T-cell (primary cell): ENCODE measurements around the gene LRRIQ4. TPM values are rescaled to one million over a fixed set of nuclear protein-coding genes. Genes with fewer than 3 reads are reported as not detected.
A peak's percentile ranks its signal among the peaks of the same experiment; 100 is the strongest.

Experiments used
- ATAC-seq, 4 experiments: fragments of 200-7000 bp in 3 of 4; fragments of 150-1000 bp in 1 of 4; cut with Tn5 transposase; replicated peaks in 1 of 4; 1 replicate in 3 of 4; 2 replicates in 1 of 4; pipeline ENCODE4 v1.10.0; 2021; ENCODE audit warnings: moderate library complexity in 3 of 4, mild to moderate bottlenecking in 2 of 4, moderate number of reproducible peaks in 1 of 4
- CTCF ChIA-PET, 2 donors: fragments of 300-600 bp; sonication (Branson Sonifier 250); formaldehyde crosslinking; loops; one replicate each; lab custom pipeline; 2022; ENCODE audit warnings: antibody characterized with exemption in 2 of 2; lab: Charles Lee
- POLR2A ChIA-PET, 2 donors: fragments of 300-600 bp; sonication (Branson Sonifier 250); formaldehyde crosslinking; loops; one replicate each; lab custom pipeline; 2022; ENCODE audit warnings: antibody characterized with exemption in 2 of 2; lab: Charles Lee
- DNase-seq, 35 experiments: peaks; one replicate each; pipeline versions ENCODE4 v3.0.0 to v3.0.0-alpha.2; 2013 to 2023
- H3K27ac ChIP-seq: one replicate; pipeline ENCODE4 v1.5.1; 2013; ENCODE audit warnings: low read length
- H3K27me3 ChIP-seq, 2 experiments: replicated peaks in 1 of 2; 1 replicate in 1 of 2; 2 replicates in 1 of 2; pipeline versions ENCODE4 v1.6.1 to v1.7.0; 2013; ENCODE audit warnings: low read length in 1 of 2, mixed read lengths in 1 of 2; ENCODE audit not compliant: control insufficient read depth in 2 of 2, insufficient read depth in 2 of 2; ENCODE audit errors: extremely low read depth in 1 of 2
- H3K36me3 ChIP-seq, 2 donors: 1 replicate in 1 of 2; 2 replicates in 1 of 2; pipeline versions ENCODE4 v1.6.1 to v1.7.0; 2013; ENCODE audit warnings: low read length in 1 of 2; ENCODE audit not compliant: control insufficient read depth in 2 of 2, insufficient read depth in 1 of 2; ENCODE audit errors: extremely low read depth in 1 of 2
- H3K4me1 ChIP-seq, 2 experiments: 1 replicate in 1 of 2; 2 replicates in 1 of 2; pipeline versions ENCODE4 v1.6.1 to v1.7.0; 2013; ENCODE audit warnings: low read length in 2 of 2, mixed read lengths in 1 of 2; ENCODE audit not compliant: insufficient read depth in 2 of 2, control insufficient read depth in 1 of 2; ENCODE audit errors: extremely low read depth in 1 of 2
- H3K4me3 ChIP-seq, 2 donors: 1 replicate in 1 of 2; 2 replicates in 1 of 2; pipeline versions ENCODE4 v1.5.1 to v1.7.0; 2013; ENCODE audit warnings: mild to moderate bottlenecking in 2 of 2, low read length in 1 of 2, moderate library complexity in 1 of 2; ENCODE audit not compliant: control insufficient read depth in 1 of 2; ENCODE audit errors: extremely low read depth in 1 of 2
- H3K9me3 ChIP-seq: 2 replicates; pipeline ENCODE4 v1.7.0; 2013
- H3K27ac Mint-ChIP-seq, 2 donors: one replicate each; pipeline ENCODE4 v1.8.0; 2020 to 2021; ENCODE audit warnings: mild to moderate bottlenecking in 2 of 2, mixed read lengths in 2 of 2
- H3K27me3 Mint-ChIP-seq, 2 donors: one replicate each; pipeline ENCODE4 v1.8.0; 2021 to 2022; ENCODE audit warnings: mixed read lengths in 2 of 2
- H3K36me3 Mint-ChIP-seq: one replicate; pipeline ENCODE4 v1.8.0; 2021; ENCODE audit warnings: mixed read lengths
- H3K4me1 Mint-ChIP-seq, 3 donors: one replicate each; pipeline ENCODE4 v1.8.0; 2020 to 2022; ENCODE audit warnings: mixed read lengths in 3 of 3, mild to moderate bottlenecking in 1 of 3
- H3K4me3 Mint-ChIP-seq, 3 donors: one replicate each; pipeline ENCODE4 v1.8.0; 2020 to 2022; ENCODE audit warnings: mild to moderate bottlenecking in 3 of 3, mixed read lengths in 3 of 3, moderate library complexity in 3 of 3
- H3K9me3 Mint-ChIP-seq, 3 donors: one replicate each; pipeline ENCODE4 v1.8.0; 2020 to 2022; ENCODE audit warnings: mixed read lengths in 3 of 3
- WGBS: methylation state at CpG from one replicate; pipeline ENCODE4 v1.1.5; 2013; ENCODE audit warnings: missing lambda C conversion rate; ENCODE audit not compliant: insufficient coverage; 5-methylcytosine and 5-hydroxymethylcytosine counted together
- total RNA-seq, 35 experiments: library from RNA in 6 of 35; stranded (reverse) in 6 of 35; fragments of 120-200 nt in 1 of 35; gene quantifications; one replicate each; pipeline versions ENCODE4 v1.2.1 to v1.2.4 and lab custom pipeline; 2013 to 2026

Gene LRRIQ4
- total RNA-seq, 5 donors from 2014 or later (not counting 1 experiment from before 2014, with no cell fraction given), result not detected

DNA sequence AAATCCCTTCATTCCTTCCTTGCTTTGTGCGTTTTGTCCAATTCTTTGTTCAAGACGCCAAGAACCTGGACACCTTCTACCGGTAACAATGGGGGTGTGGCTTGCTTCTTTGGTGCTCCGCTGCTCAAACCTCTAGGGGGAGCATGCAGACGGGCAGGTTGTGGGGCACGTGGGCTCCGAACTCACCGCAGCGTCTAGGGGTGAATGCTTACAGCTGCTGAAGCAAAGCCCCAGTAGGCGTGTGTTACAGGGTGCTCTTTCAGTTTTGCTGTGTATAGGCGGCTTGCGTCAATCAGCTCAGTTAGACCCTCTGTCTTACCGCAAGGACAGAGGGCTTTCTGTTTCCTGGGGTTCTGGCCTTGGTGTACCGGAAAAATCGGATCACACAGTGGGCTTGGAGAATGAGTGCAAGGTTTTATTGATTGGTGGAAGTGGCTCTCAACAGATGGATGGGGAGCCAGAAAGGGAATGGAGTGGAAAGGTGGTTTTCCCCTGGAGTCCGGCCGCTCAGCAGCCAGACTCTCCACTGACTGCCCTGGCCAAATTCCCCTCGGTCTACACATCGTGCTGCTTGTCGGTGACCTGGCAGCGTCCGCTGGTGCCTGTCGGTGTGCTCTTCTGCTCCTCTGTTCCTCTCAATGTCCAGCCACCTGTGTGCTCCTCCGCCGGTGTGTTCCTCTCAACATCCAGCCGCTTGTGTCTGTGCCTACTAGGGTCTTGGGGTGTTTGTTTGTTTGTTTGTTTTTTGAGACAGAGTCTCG lies 1.3 kb downstream of the LRRIQ4 start:
- H3K9me3 ChIP-seq, result peaks cover 4% of the 10 kb centered on the region
- H3K36me3 Mint-ChIP-seq, result peaks cover 7% of the 10 kb centered on the region
- POLR2A ChIA-PET, result interaction anchor here (0.6 to 0.8 kb wide), 2 partner anchors 56 to 150 kb away, joined by 3 to 4 read pairs; no protein-coding TSS in a partner anchor
- CTCF ChIA-PET, result interaction anchor here in 1 of 2 donors (0.6 to 0.7 kb wide), 4 partner anchors 45 to 367 kb away, joined by 3 to 7 read pairs (median 3); partner anchors contain the start of gene ACTRT3
- peaks cover 4 to 11% (median 10%) of the 10 kb centered on the region in 3 donors for H3K9me3 Mint-ChIP-seq
- DNase-seq (peak; percentile 41 to 86 (median 73)), ATAC-seq (peak; percentile 75 to 89 (median 80))
- H3K4me1 ChIP-seq, result peaks cover 3 to 26% of the 10 kb centered on the region in 2 experiments
- no peaks in the 10 kb centered on the region for H3K36me3 ChIP-seq
- H3K4me1 Mint-ChIP-seq, result peaks cover 27 to 29% (median 29%) of the 10 kb centered on the region in 3 donors
- no peak overlapping the region for H3K27ac ChIP-seq
- WGBS, result 39% methylated on average over 20 of the region's 27 CpGs
- peak overlapping the region; percentile 1 to 57 for H3K27ac Mint-ChIP-seq
- H3K27me3 ChIP-seq, result peaks cover 0 to 14% of the 10 kb centered on the region in 2 experiments
- peaks cover 3 to 10% of the 10 kb centered on the region in 2 donors for H3K27me3 Mint-ChIP-seq
- peak overlapping the region; percentile 74 to 94 (median 78) for H3K4me3 Mint-ChIP-seq
- H3K4me3 ChIP-seq, result peak overlapping the region; percentile 62 to 84

DNA sequence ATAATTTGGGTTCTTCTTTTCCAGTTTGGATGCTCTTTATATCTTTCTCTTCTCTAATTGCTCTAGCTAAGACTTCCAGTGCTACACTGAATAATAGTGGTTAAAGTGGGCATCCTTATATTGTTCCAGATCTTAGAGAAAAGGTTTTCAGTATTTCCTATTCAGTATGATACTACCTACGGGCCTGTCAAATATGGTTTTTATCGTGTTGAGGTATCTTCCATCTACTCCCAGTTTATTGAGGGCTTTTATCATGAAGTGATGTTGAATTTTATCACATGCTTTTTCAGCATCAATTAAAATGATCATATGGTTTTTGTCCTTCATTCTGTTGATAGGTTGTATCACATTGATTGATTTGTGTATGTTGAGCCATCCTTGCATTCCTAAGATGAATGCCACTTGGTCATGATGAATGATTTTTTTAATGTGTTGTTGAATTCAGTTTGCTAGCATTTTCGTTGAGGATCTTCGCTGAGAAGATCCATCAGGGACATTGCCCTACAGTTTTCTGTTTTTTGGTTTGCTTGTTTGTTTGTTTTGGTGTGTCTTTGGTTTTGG lies 3.0 kb downstream of the LRRIQ4 start:
- Mint-ChIP-seq H3K27ac (no peak overlapping the region), H3K4me3 (no peak overlapping the region), H3K4me1 (peaks cover 22 to 26% (median 23%) of the 10 kb centered on the region in 3 donors), H3K36me3 (peaks cover 7% of the 10 kb centered on the region), H3K9me3 (peaks cover 4 to 11% (median 10%) of the 10 kb centered on the region in 3 donors), H3K27me3 (peaks cover 3 to 10% of the 10 kb centered on the region in 2 donors)
- WGBS, result 75% methylated on average over 2 of the region's 4 CpGs
- peaks cover 0 to 14% of the 10 kb centered on the region in 2 experiments for H3K27me3 ChIP-seq
- no peak overlapping the region for H3K27ac ChIP-seq
- no peak overlapping the region for H3K4me3 ChIP-seq
- peaks cover 3 to 26% of the 10 kb centered on the region in 2 experiments for H3K4me1 ChIP-seq
- no peak for DNase-seq
- ChIA-PET CTCF (interaction anchor here (0.6 to 0.8 kb wide), 3 partner anchors 17 to 403 kb away, joined by 3 read pairs; no protein-coding TSS in a partner anchor), POLR2A (no interaction called here)
- peaks cover 4% of the 10 kb centered on the region for H3K9me3 ChIP-seq
- no peaks in the 10 kb centered on the region for H3K36me3 ChIP-seq
- no peak for ATAC-seq

DNA sequence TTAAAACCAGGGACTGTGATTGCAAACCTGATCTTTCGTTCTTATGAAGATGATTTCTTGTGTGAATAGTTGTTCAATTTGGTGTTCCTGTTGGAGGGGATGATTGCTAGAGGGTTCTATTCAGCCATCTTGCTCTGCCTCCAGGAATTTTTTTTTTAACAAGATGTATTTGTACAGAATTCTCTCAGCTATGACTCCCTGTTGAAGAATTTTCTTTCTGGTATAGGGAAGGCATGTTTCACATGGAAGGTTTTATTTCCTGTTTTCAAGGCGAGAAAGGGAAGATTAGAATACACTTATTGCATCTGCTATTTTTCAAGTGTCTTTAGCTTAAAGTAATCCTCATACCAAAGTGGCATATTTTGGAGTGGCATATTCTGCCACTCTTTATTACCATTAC lies 5.6 kb downstream of the LRRIQ4 start:
- CTCF ChIA-PET, result interaction anchor here in 1 of 2 donors (0.6 kb wide), 1 partner anchor 207 kb away, joined by 3 read pairs; no protein-coding TSS in a partner anchor
- POLR2A ChIA-PET, result no interaction called here
- WGBS, result no CpG with 5 or more reads among the region's 2 CpGs
- DNase-seq (no peak), ATAC-seq (no peak)
- H3K36me3 Mint-ChIP-seq, result peaks cover 7% of the 10 kb centered on the region
- Histone ChIP-seq H3K36me3 (no peaks in the 10 kb centered on the region), H3K4me1 (peaks cover 0 to 11% of the 10 kb centered on the region in 2 experiments), H3K4me3 (no peak overlapping the region), H3K27ac (no peak overlapping the region), H3K27me3 (peaks cover 0 to 17% of the 10 kb centered on the region in 2 experiments), H3K9me3 (peaks cover 4% of the 10 kb centered on the region)
- H3K27me3 Mint-ChIP-seq, result peaks cover 7 to 23% of the 10 kb centered on the region in 2 donors
- peaks cover 10 to 13% (median 11%) of the 10 kb centered on the region in 3 donors for H3K4me1 Mint-ChIP-seq
- H3K27ac Mint-ChIP-seq, result no peak overlapping the region
- no peak overlapping the region for H3K4me3 Mint-ChIP-seq
- peaks cover 4 to 11% (median 10%) of the 10 kb centered on the region in 3 donors for H3K9me3 Mint-ChIP-seq

DNA sequence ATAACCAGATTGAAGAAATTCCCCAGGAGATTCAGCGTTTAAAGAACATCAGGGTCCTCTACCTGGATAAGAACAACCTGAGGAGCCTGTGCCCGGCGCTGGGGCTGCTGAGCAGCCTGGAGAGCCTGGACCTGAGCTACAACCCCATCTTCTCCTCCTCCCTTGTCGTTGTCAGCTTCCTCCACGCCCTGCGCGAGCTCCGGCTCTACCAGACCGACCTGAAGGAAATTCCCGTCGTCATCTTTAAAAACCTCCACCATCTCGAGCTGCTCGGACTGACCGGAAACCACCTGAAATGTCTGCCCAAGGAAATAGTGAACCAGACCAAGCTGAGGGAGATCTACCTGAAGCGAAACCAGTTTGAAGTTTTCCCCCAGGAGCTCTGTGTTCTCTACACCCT lies 9.4 kb downstream of the LRRIQ4 start:
- no peak overlapping the region for H3K4me3 ChIP-seq
- Mint-ChIP-seq H3K27ac (no peak overlapping the region), H3K9me3 (no peaks in the 10 kb centered on the region), H3K4me3 (no peak overlapping the region), H3K27me3 (peaks cover 7 to 23% of the 10 kb centered on the region in 2 donors), H3K4me1 (no peaks in the 10 kb centered on the region), H3K36me3 (no peaks in the 10 kb centered on the region)
- no peak for DNase-seq
- CTCF ChIA-PET, result no interaction called here
- ATAC-seq, result no peak
- H3K9me3 ChIP-seq, result no peaks in the 10 kb centered on the region
- H3K4me1 ChIP-seq, result no peaks in the 10 kb centered on the region
- WGBS, result 84% methylated on average over 12 of the region's 15 CpGs
- peaks cover 0 to 13% of the 10 kb centered on the region in 2 experiments for H3K27me3 ChIP-seq
- POLR2A ChIA-PET, result no interaction called here
- no peaks in the 10 kb centered on the region for H3K36me3 ChIP-seq
- no peak overlapping the region for H3K27ac ChIP-seq

DNA sequence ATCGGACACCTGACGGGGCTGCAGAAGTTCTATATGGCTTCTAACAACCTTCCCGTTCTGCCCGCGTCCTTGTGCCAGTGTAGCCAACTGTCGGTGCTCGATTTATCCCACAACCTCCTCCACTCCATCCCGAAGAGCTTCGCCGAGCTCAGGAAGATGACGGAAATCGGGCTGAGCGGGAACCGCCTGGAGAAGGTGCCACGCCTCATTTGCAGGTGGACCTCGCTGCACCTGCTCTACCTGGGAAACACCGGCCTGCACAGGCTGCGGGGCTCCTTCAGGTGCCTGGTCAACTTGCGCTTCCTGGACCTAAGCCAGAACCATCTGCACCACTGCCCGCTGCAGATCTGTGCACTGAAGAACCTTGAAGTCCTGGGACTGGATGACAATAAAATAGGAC lies 9.9 kb downstream of the LRRIQ4 start:
- Mint-ChIP-seq H3K4me3 (no peak overlapping the region), H3K27ac (no peak overlapping the region), H3K27me3 (peaks cover 7 to 20% of the 10 kb centered on the region in 2 donors), H3K9me3 (no peaks in the 10 kb centered on the region), H3K36me3 (no peaks in the 10 kb centered on the region), H3K4me1 (no peaks in the 10 kb centered on the region)
- WGBS, result 89% methylated on average over 15 of the region's 20 CpGs
- no peak overlapping the region for H3K4me3 ChIP-seq
- peaks cover 0 to 13% of the 10 kb centered on the region in 2 experiments for H3K27me3 ChIP-seq
- ChIA-PET POLR2A (no interaction called here), CTCF (interaction anchor here (0.7 to 0.8 kb wide), 2 partner anchors 11 to 545 kb away, joined by 3 to 4 read pairs; no protein-coding TSS in a partner anchor)
- no peak for DNase-seq
- no peaks in the 10 kb centered on the region for H3K36me3 ChIP-seq
- ATAC-seq, result no peak
- no peaks in the 10 kb centered on the region for H3K4me1 ChIP-seq
- no peaks in the 10 kb centered on the region for H3K9me3 ChIP-seq
- H3K27ac ChIP-seq, result no peak overlapping the region

DNA sequence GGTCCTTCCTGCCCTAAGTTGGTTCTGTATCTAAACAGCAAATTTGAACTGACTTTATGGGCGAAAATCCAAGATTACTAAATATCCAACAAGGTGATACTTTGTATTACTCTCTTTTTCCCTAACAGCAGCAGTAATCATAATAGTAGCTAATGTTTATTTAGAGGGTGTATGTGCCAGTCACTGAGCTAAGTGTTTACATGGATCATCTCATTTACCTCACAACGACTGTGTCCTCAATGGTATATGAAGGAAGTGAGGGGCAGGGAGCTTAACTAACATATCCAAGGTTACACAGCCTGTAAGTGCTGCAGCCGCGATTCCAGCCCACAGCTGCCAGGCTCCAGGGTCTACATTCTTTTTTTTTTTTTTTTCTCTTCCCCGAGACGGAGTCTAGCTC lies 10.3 kb downstream of the LRRIQ4 start:
- H3K4me3 ChIP-seq, result no peak overlapping the region
- Mint-ChIP-seq H3K36me3 (no peaks in the 10 kb centered on the region), H3K4me3 (no peak overlapping the region), H3K27me3 (peaks cover 7 to 19% of the 10 kb centered on the region in 2 donors), H3K4me1 (no peaks in the 10 kb centered on the region), H3K27ac (no peak overlapping the region), H3K9me3 (no peaks in the 10 kb centered on the region)
- no peak overlapping the region for H3K27ac ChIP-seq
- CTCF ChIA-PET, result interaction anchor here (0.7 to 0.8 kb wide), 3 partner anchors 10 to 546 kb away, joined by 3 to 5 read pairs (median 4); no protein-coding TSS in a partner anchor
- no peaks in the 10 kb centered on the region for H3K4me1 ChIP-seq
- H3K9me3 ChIP-seq, result no peaks in the 10 kb centered on the region
- DNase-seq (no peak), ATAC-seq (no peak)
- H3K27me3 ChIP-seq, result peaks cover 0 to 10% of the 10 kb centered on the region in 2 experiments
- POLR2A ChIA-PET, result no interaction called here
- H3K36me3 ChIP-seq, result no peaks in the 10 kb centered on the region
- WGBS, result 100% methylated on average over 2 of the region's 6 CpGs
